22Rv1 (cell line): ENCODE measurements around the gene COL5A1.

Source experiments
- CTCF ChIP-seq: fragments of 450-650 bp; IDR thresholded peaks from 2 replicates; pipeline ENCODE4 v1.5.1; 2017; ENCODE audit warnings: mild to moderate bottlenecking
- ZFX ChIP-seq: fragments of 450-650 bp; IDR thresholded peaks from 2 replicates; pipeline ENCODE4 v1.6.1; 2017; ENCODE audit warnings: antibody characterized with exemption, borderline replicate concordance

GRCh38 chr9:134825025-134825424 lies 183.4 kb downstream of the COL5A1 start:
- TF ChIP-seq CTCF, result no peak
- TF ChIP-seq ZFX, result no peak
